ENCODE data around the gene CDC6.
"Not testable (repeated sequence)": the region's sequence is repeated elsewhere in the genome, so short reads cannot be mapped to it uniquely, and the experiment has no call there.

Gene CDC6

GRCh38 chr17:40295488-40296436 lies 8.1 kb downstream of the CDC6 start:
- DNase-seq (ENCODE audit: low read depth): no peak
- no peak for TF ChIP-seq CTCF (conservative IDR thresholded peaks at IDR 0.05; ENCODE audit: low read depth, low read length)
- H3K4me3 ChIP-seq (ENCODE audit: low read depth, low read length): no peak overlapping the region

GRCh38 chr17:40297511-40297910 lies 9.8 kb downstream of the CDC6 start:
- TF ChIP-seq CTCF (conservative IDR thresholded peaks at IDR 0.05; ENCODE audit: low read depth, low read length): no peak
- no peak overlapping the region for H3K4me3 ChIP-seq (ENCODE audit: low read depth, low read length)
- no peak for DNase-seq (ENCODE audit: low read depth)

GRCh38 chr17:40298726-40299125 lies 11.0 kb downstream of the CDC6 start:
- H3K4me3 ChIP-seq (ENCODE audit: low read depth, low read length): no peak overlapping the region
- TF ChIP-seq CTCF (conservative IDR thresholded peaks at IDR 0.05; ENCODE audit: low read depth, low read length): no peak
- peak; percentile 83 for DNase-seq (ENCODE audit: low read depth)

- H3K4me3 ChIP-seq (ENCODE audit: low read depth, low read length); DNase-seq (ENCODE audit: low read depth): not testable (repeated sequence)
Measured at GRCh38 chr17:40299159-40299757, 11.6 kb downstream of the CDC6 start.

- H3K4me3 ChIP-seq (ENCODE audit: low read depth, low read length): no peak overlapping the region
- peak; percentile 15 for TF ChIP-seq CTCF (conservative IDR thresholded peaks at IDR 0.05; ENCODE audit: low read depth, low read length)
- DNase-seq (ENCODE audit: low read depth): no peak
Measured at GRCh38 chr17:40301315-40301714, 13.6 kb downstream of the CDC6 start.

GRCh38 chr17:40303009-40303657 lies 15.5 kb downstream of the CDC6 start:
- TF ChIP-seq CTCF (conservative IDR thresholded peaks at IDR 0.05; ENCODE audit: low read depth, low read length): peak; percentile 73
- DNase-seq (ENCODE audit: low read depth): peak; percentile 81
- H3K4me3 ChIP-seq (ENCODE audit: low read depth, low read length): no peak overlapping the region

All from choroid plexus epithelial cell (primary cell).